Measurements from ENCODE around the gene FAM170A.

The FAM170A gene

GRCh38 chr5:119629339-119629738, at the start of gene FAM170A:
TSS of gene FAM170A (plus strand) at chr5:119629558. CDS start at chr5:119629769, 211 bp downstream.
- no peak within 1 kb of the TSS for H3K9ac ChIP-seq (ENCODE audit: low read length)
- no peaks in the 10 kb centered on the region for H3K9me3 ChIP-seq (replicated peaks; ENCODE audit: insufficient read depth, low read length)
- H3K27ac ChIP-seq (ENCODE audit: low read length) = no peak within 1 kb of the TSS
- H3K36me3 ChIP-seq (replicated peaks; ENCODE audit: insufficient read depth, low read length) = no peaks in the 10 kb centered on the region
- H3K4me3 ChIP-seq (ENCODE audit: low read length) = no peak within 1 kb of the TSS
- no peaks in the 10 kb centered on the region for H3K27me3 ChIP-seq (replicated peaks; ENCODE audit: insufficient read depth, low read length)
- TF ChIP-seq EZH2phosphoT487 (IDR thresholded peaks at IDR 0.05; ENCODE audit: low read length) (no peak), CTCF (IDR thresholded peaks at IDR 0.05; ENCODE audit: low read length) (no peak), EZH2 (optimal IDR thresholded peaks at IDR 0.05; ENCODE audit: low read depth, low read length) (no peak)
- H3K9me2 ChIP-seq (replicated peaks; ENCODE audit: insufficient read depth, low read length) = no peaks in the 10 kb centered on the region
- H4K20me1 ChIP-seq (ENCODE audit: insufficient read depth, low read length) = no peaks in the 10 kb centered on the region
- DNase-seq = no peak
- H2AFZ ChIP-seq (ENCODE audit: low read length) = no peak within 1 kb of the TSS
- no peak within 1 kb of the TSS for H3K4me2 ChIP-seq (ENCODE audit: low read depth, low read length)
- no peaks in the 10 kb centered on the region for H3K79me2 ChIP-seq (ENCODE audit: low read length)
- no peaks in the 10 kb centered on the region for H3F3A ChIP-seq (ENCODE audit: insufficient read depth, low read length)
- no peaks in the 10 kb centered on the region for H3K4me1 ChIP-seq (ENCODE audit: low read length)

DNA sequence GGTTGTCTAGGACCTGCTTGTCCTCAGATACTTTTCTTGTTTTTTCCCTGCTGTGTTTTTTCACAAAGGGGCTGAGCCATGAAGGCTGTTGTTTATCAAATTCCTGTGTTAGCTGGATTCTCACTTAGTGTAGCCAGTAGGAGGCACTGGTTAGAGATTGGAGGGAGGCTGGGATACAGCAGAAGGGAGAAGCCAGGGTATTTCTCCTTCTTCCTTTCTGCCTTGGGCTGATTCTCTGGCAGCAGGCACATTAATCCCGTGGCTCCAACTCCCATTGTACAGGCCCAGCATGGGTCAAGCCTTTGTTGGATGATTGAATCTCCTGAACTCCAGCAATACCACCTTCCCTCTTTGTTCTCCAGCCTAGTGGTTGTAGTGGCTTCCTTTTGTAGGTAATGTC, 46.4 kb upstream of the FAM170A start:
- Histone ChIP-seq H3K79me2 (ENCODE audit: low read length) (no peaks in the 10 kb centered on the region), H3K9me3 (replicated peaks; ENCODE audit: insufficient read depth, low read length) (no peaks in the 10 kb centered on the region), H3K36me3 (replicated peaks; ENCODE audit: insufficient read depth, low read length) (no peaks in the 10 kb centered on the region), H3F3A (ENCODE audit: insufficient read depth, low read length) (no peaks in the 10 kb centered on the region), H2AFZ (ENCODE audit: low read length) (no peak overlapping the region), H3K9ac (ENCODE audit: low read length) (no peak overlapping the region), H3K4me1 (ENCODE audit: low read length) (no peaks in the 10 kb centered on the region), H4K20me1 (ENCODE audit: insufficient read depth, low read length) (no peaks in the 10 kb centered on the region), H3K4me3 (ENCODE audit: low read length) (no peak overlapping the region), H3K27me3 (replicated peaks; ENCODE audit: insufficient read depth, low read length) (no peaks in the 10 kb centered on the region), H3K27ac (ENCODE audit: low read length) (no peak overlapping the region), H3K9me2 (replicated peaks; ENCODE audit: insufficient read depth, low read length) (no peaks in the 10 kb centered on the region), H3K4me2 (ENCODE audit: low read depth, low read length) (no peak overlapping the region)
- TF ChIP-seq EZH2 (optimal IDR thresholded peaks at IDR 0.05; ENCODE audit: low read depth, low read length) (no peak), CTCF (IDR thresholded peaks at IDR 0.05; ENCODE audit: low read length) (no peak), EZH2phosphoT487 (IDR thresholded peaks at IDR 0.05; ENCODE audit: low read length) (no peak)
- DNase-seq = no peak

GRCh38 chr5:119583684-119584083, 45.7 kb upstream of the FAM170A start:
- H3K4me2 ChIP-seq (ENCODE audit: low read depth, low read length) = no peak overlapping the region
- DNase-seq = no peak
- TF ChIP-seq CTCF (IDR thresholded peaks at IDR 0.05; ENCODE audit: low read length) (no peak), EZH2phosphoT487 (IDR thresholded peaks at IDR 0.05; ENCODE audit: low read length) (no peak), EZH2 (optimal IDR thresholded peaks at IDR 0.05; ENCODE audit: low read depth, low read length) (no peak)

More at GRCh38 chr5:119583684-119584083, 45.7 kb upstream of the FAM170A start:
- no peak overlapping the region for H3K9ac ChIP-seq (ENCODE audit: low read length)
- no peak overlapping the region for H3K27ac ChIP-seq (ENCODE audit: low read length)
- no peaks in the 10 kb centered on the region for H4K20me1 ChIP-seq (ENCODE audit: insufficient read depth, low read length)
- no peaks in the 10 kb centered on the region for H3K9me2 ChIP-seq (replicated peaks; ENCODE audit: insufficient read depth, low read length)
- H3F3A ChIP-seq (ENCODE audit: insufficient read depth, low read length) = no peaks in the 10 kb centered on the region
- no peaks in the 10 kb centered on the region for H3K4me1 ChIP-seq (ENCODE audit: low read length)
- H3K27me3 ChIP-seq (replicated peaks; ENCODE audit: insufficient read depth, low read length) = no peaks in the 10 kb centered on the region
- no peaks in the 10 kb centered on the region for H3K36me3 ChIP-seq (replicated peaks; ENCODE audit: insufficient read depth, low read length)
- no peaks in the 10 kb centered on the region for H3K79me2 ChIP-seq (ENCODE audit: low read length)
- H3K4me3 ChIP-seq (ENCODE audit: low read length) = no peak overlapping the region
- no peaks in the 10 kb centered on the region for H3K9me3 ChIP-seq (replicated peaks; ENCODE audit: insufficient read depth, low read length)
- H2AFZ ChIP-seq (ENCODE audit: low read length) = no peak overlapping the region

Measured in MM.1S (cell line).